Gastrocnemius medialis (tissue), 4 donors: ENCODE results near the gene OR2V2. TPM values are rescaled to one million over a fixed set of nuclear protein-coding genes. Genes with fewer than 3 reads are reported as not detected.

ENCODE experiments used
- ATAC-seq, 2 donors: fragments of 150-250 bp; one replicate each; pipeline ENCODE4 v1.9.1; 2016
- DNase-seq, 2 donors: peaks; one replicate each; pipeline ENCODE4 v3.0.0-alpha.2; 2019
- H3K27ac ChIP-seq, 4 donors: fragments of 200-600 bp; sonication (generic); 1 replicate in 1 of 4; 2 replicates in 3 of 4; pipeline ENCODE4 v1.5.1; 2016 to 2018; ENCODE audit warnings: mild to moderate bottlenecking in 2 of 4, moderate library complexity in 1 of 4
- H3K27me3 ChIP-seq, 3 donors: fragments of 200-600 bp; sonication (generic) in 2 of 3; 1 replicate in 1 of 3; 2 replicates in 2 of 3; pipeline versions ENCODE4 v1.5.1 to v1.6.0; 2016 to 2019; ENCODE audit warnings: mild to moderate bottlenecking in 1 of 3, moderate library complexity in 1 of 3
- H3K36me3 ChIP-seq, 2 donors: fragments of 200-600 bp; sonication (generic) in 1 of 2; one replicate each; pipeline ENCODE4 v1.5.1; 2017 to 2018
- H3K4me1 ChIP-seq, 2 donors: fragments of 200-600 bp; sonication (generic) in 1 of 2; one replicate each; pipeline ENCODE4 v1.5.1; 2016 to 2017; ENCODE audit warnings: mild to moderate bottlenecking in 2 of 2
- H3K4me3 ChIP-seq, 4 donors: fragments of 200-600 bp; sonication (generic) in 3 of 4; 1 replicate in 1 of 4; 2 replicates in 3 of 4; pipeline ENCODE4 v1.5.1; 2016 to 2019; ENCODE audit warnings: mild to moderate bottlenecking in 2 of 4
- H3K9me3 ChIP-seq, 3 donors: fragments of 200-600 bp; sonication (generic) in 2 of 3; 1 replicate in 1 of 3; 2 replicates in 2 of 3; pipeline ENCODE4 v1.5.1; 2016 to 2019
- POLR2A ChIP-seq, 2 donors: fragments of 450-650 bp; IDR thresholded peaks; one replicate each; pipeline ENCODE4 v1.6.1; 2017; ENCODE audit warnings: antibody characterized with exemption in 2 of 2, mild to moderate bottlenecking in 2 of 2, moderate library complexity in 2 of 2
- in situ Hi-C, 4 donors: fragments of 200-750 bp; cut with MboI; loops; one replicate each; pipeline versions ENCODE4 v1.15.0 to v1.8.0; 2017; ENCODE audit warnings: low sequenced_read_pairs in 4 of 4
- intact Hi-C: fragments of 100-400 bp; cut with DNase I; formaldehyde crosslinking; loops from one replicate; pipeline ENCODE4 v1.15.1; 2023; ENCODE audit warnings: low total_unique reads
- total RNA-seq, 4 donors: library from RNA; depleted of rRNA; stranded (reverse); fragments of >200 nt; gene quantifications; one replicate each; pipeline versions ENCODE4 v1.1.0 to v1.2.3, GENCODE V29; 2016
- TF ChIP-seq, protein P1 (sequence below), 5 experiments: fragments of 450-650 bp in 3 of 5; fragments of 200-600 bp in 2 of 5; sonication (generic) in 2 of 5; IDR thresholded peaks in 4 of 5; conservative IDR thresholded peaks in 1 of 5; 1 replicate in 4 of 5; 2 replicates in 1 of 5; pipeline ENCODE4 v1.5.1; 2016 to 2019; ENCODE audit warnings: antibody characterized with exemption in 5 of 5, mild to moderate bottlenecking in 3 of 5, moderate library complexity in 3 of 5

OR2V2 gene
- total RNA-seq, 4 donors from 2014 or later = not detected

- Histone ChIP-seq H3K27me3 (no peaks in the 10 kb centered on the region), H3K9me3 (no peaks in the 10 kb centered on the region), H3K4me1 (peaks cover 5 to 7% of the 10 kb centered on the region in 2 donors), H3K4me3 (no peak overlapping the region), H3K36me3 (no peaks in the 10 kb centered on the region), H3K27ac (peak overlapping the region in 3 of 4 donors; percentile 28 to 48 (median 41))
- ATAC-seq (no peak), DNase-seq (no peak)
- TF ChIP-seq POLR2A (IDR thresholded peaks at IDR 0.05) = no peak
- TF ChIP-seq, protein P1, sequence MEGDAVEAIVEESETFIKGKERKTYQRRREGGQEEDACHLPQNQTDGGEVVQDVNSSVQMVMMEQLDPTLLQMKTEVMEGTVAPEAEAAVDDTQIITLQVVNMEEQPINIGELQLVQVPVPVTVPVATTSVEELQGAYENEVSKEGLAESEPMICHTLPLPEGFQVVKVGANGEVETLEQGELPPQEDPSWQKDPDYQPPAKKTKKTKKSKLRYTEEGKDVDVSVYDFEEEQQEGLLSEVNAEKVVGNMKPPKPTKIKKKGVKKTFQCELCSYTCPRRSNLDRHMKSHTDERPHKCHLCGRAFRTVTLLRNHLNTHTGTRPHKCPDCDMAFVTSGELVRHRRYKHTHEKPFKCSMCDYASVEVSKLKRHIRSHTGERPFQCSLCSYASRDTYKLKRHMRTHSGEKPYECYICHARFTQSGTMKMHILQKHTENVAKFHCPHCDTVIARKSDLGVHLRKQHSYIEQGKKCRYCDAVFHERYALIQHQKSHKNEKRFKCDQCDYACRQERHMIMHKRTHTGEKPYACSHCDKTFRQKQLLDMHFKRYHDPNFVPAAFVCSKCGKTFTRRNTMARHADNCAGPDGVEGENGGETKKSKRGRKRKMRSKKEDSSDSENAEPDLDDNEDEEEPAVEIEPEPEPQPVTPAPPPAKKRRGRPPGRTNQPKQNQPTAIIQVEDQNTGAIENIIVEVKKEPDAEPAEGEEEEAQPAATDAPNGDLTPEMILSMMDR (IDR thresholded peaks at IDR 0.05 in 4 of 5, conservative IDR thresholded peaks at IDR 0.05 in 1 of 5) = no peak
- intact Hi-C loops = loop anchor here (1.0 to 10.0 kb wide), 3 partner anchors 79 to 318 kb away; partner anchors contain the start of genes TRIM52 and ZFP62
- in situ Hi-C loops = loop anchor here in 2 of 4 donors (10.0 kb wide), 1 partner anchor 82 kb away; the partner anchor contains the start of gene TRIM52 (in 2 of the 2)
Measured at GRCh38 chr5:181182651-181183050, 35.3 kb downstream of the OR2V2 start.

GRCh38 chr5:181184845-181185216 is 37.4 kb downstream of the OR2V2 start:
- DNase-seq (no peak), ATAC-seq (no peak)
- H3K36me3 ChIP-seq = no peaks in the 10 kb centered on the region
- H3K4me3 ChIP-seq = peak overlapping the region; percentile 47 to 76 (median 60)
- no peaks in the 10 kb centered on the region for H3K27me3 ChIP-seq
- TF ChIP-seq, protein P1 (IDR thresholded peaks at IDR 0.05 in 4 of 5, conservative IDR thresholded peaks at IDR 0.05 in 1 of 5) = no peak
- TF ChIP-seq POLR2A (IDR thresholded peaks at IDR 0.05) = no peak
- peaks cover 7 to 10% of the 10 kb centered on the region in 2 donors for H3K4me1 ChIP-seq
- in situ Hi-C loops = loop anchor here in 2 of 4 donors (10.0 kb wide), 1 partner anchor 80 kb away; the partner anchor contains the start of gene TRIM52 (in 2 of the 2)
- no peaks in the 10 kb centered on the region for H3K9me3 ChIP-seq
- peak overlapping the region in 2 of 4 donors; percentile 32 to 70 for H3K27ac ChIP-seq
- intact Hi-C loops = loop anchor here (5.0 to 10.0 kb wide), 2 partner anchors 97 to 320 kb away; partner anchors contain the start of gene ZFP62

- intact Hi-C loops = loop anchor here (10.0 kb wide), 1 partner anchor 321 kb away; the partner anchor contains the start of gene ZFP62
Measured at GRCh38 chr5:181185560-181185959, 38.2 kb downstream of the OR2V2 start.

GRCh38 chr5:181186022-181186421 is 38.6 kb downstream of the OR2V2 start:
- peaks cover 7 to 12% of the 10 kb centered on the region in 2 donors for H3K4me1 ChIP-seq
- intact Hi-C loops = loop anchor here (10.0 kb wide), 1 partner anchor 321 kb away; the partner anchor contains the start of gene ZFP62
- no peak for DNase-seq

More at GRCh38 chr5:181185560-181185959, 38.2 kb downstream of the OR2V2 start:
- Histone ChIP-seq H3K27me3 (no peaks in the 10 kb centered on the region), H3K27ac (no peak overlapping the region), H3K4me1 (peaks cover 7 to 12% of the 10 kb centered on the region in 2 donors), H3K4me3 (no peak overlapping the region), H3K36me3 (no peaks in the 10 kb centered on the region), H3K9me3 (no peaks in the 10 kb centered on the region)
- DNase-seq (no peak), ATAC-seq (no peak)
- in situ Hi-C loops = loop anchor here in 2 of 4 donors (10.0 kb wide), 1 partner anchor 79 kb away; the partner anchor contains the start of gene TRIM52 (in 2 of the 2)
- TF ChIP-seq POLR2A (IDR thresholded peaks at IDR 0.05) = no peak
- TF ChIP-seq, protein P1 (IDR thresholded peaks at IDR 0.05 in 4 of 5, conservative IDR thresholded peaks at IDR 0.05 in 1 of 5) = no peak

More at GRCh38 chr5:181186022-181186421, 38.6 kb downstream of the OR2V2 start:
- TF ChIP-seq POLR2A (IDR thresholded peaks at IDR 0.05) = no peak
- TF ChIP-seq, protein P1 (IDR thresholded peaks at IDR 0.05 in 4 of 5, conservative IDR thresholded peaks at IDR 0.05 in 1 of 5) = no peak
- Histone ChIP-seq H3K4me3 (no peak overlapping the region), H3K27ac (no peak overlapping the region), H3K9me3 (no peaks in the 10 kb centered on the region), H3K27me3 (no peaks in the 10 kb centered on the region), H3K36me3 (no peaks in the 10 kb centered on the region)
- in situ Hi-C loops = loop anchor here in 2 of 4 donors (10.0 kb wide), 1 partner anchor 79 kb away; the partner anchor contains the start of gene TRIM52 (in 2 of the 2)
- no peak for ATAC-seq
